K562 (cell line): ENCODE results near the gene TRIM65. TPM values are rescaled to one million over a fixed set of nuclear protein-coding genes. Genes with fewer than 3 reads are reported as not detected.

Experiments
- ATAC-seq: fragments of 200-7000 bp; cut with Tn5 transposase; 3 replicates; pipeline ENCODE4 v1.9.1; 2020; ENCODE audit warnings: moderate library complexity
- BruUV-seq: library from RNA; stranded (reverse); fragments of 400-500 nt; replicated peaks from 2 replicates; lab custom pipeline; 2021; lab: Mats Ljungman, UMichigan
- CTCF ChIA-PET: fragments of 300-600 bp; formaldehyde crosslinking; extraction: SDS; loops from one replicate; lab custom pipeline; 2021; ENCODE audit warnings: low intra/inter-chr PET ratio; lab: Yijun Ruan, JAX
- POLR2A ChIA-PET: fragments of 300-600, 350-650 bp; sonication (Branson Sonifier 250); formaldehyde crosslinking; extraction: SDS; loops from one replicate; lab custom pipeline; 2021; ENCODE audit warnings: antibody characterized with exemption, inconsistent platforms; lab: Yijun Ruan, JAX
- DNase-seq, 4 experiments: peaks; one replicate each; pipeline versions ENCODE4 v3.0.0 to v3.0.0-alpha.2; 2011 to 2018; ENCODE audit warnings: low spot score in 3 of 4, mixed read lengths in 3 of 4; ENCODE audit errors: extremely low read depth in 1 of 4
- FAIRE-seq: peaks from 2 replicates; lab custom pipeline; 2011; peaks lifted over from hg19 to GRCh38; lab: Jason Lieb, UNC
- H2AFZ ChIP-seq: 2 replicates; pipeline ENCODE4 v1.6.0; 2011; ENCODE audit warnings: low read depth, low read length, control low read depth, inconsistent platforms
- H3K27ac ChIP-seq: fragments of 200-600 bp; 3 replicates; pipeline ENCODE4 v1.8.0; 2011; ENCODE audit warnings: low read depth, mild to moderate bottlenecking, control low read depth, inconsistent platforms, low read length, moderate library complexity, mixed read lengths; ENCODE audit errors: extremely low read depth
- H3K27me3 ChIP-seq, 2 experiments: fragments of 300-600 bp in 1 of 2; 2 replicates in 1 of 2; 3 replicates in 1 of 2; pipeline versions ENCODE4 v1.6.0 to v1.8.0; 2011; ENCODE audit warnings: inconsistent platforms in 2 of 2, low read length in 2 of 2, mild to moderate bottlenecking in 1 of 2, mixed read lengths in 1 of 2, moderate library complexity in 1 of 2; ENCODE audit not compliant: control insufficient read depth in 2 of 2, insufficient read depth in 2 of 2
- H3K36me3 ChIP-seq: fragments of 300-600 bp; 3 replicates; pipeline ENCODE4 v1.8.0; 2011; ENCODE audit warnings: mild to moderate bottlenecking, low read length, inconsistent platforms; ENCODE audit not compliant: control insufficient read depth, insufficient read depth
- H3K4me1 ChIP-seq, 2 experiments: fragments of 200-600 bp in 1 of 2; replicated peaks in 1 of 2; 2 replicates in 1 of 2; 3 replicates in 1 of 2; pipeline versions ENCODE4 v1.5.1 to v1.8.0; 2011; ENCODE audit warnings: inconsistent platforms in 2 of 2, low read length in 2 of 2, mild to moderate bottlenecking in 1 of 2, mixed read lengths in 1 of 2, moderate library complexity in 1 of 2; ENCODE audit not compliant: control insufficient read depth in 2 of 2, insufficient read depth in 2 of 2
- H3K4me2 ChIP-seq: 2 replicates; pipeline ENCODE4 v1.6.1; 2011; ENCODE audit warnings: low read length, control low read depth, inconsistent platforms, mixed read lengths; ENCODE audit not compliant: insufficient read depth
- H3K4me3 ChIP-seq: fragments of 200-600 bp; sonication (generic), shearing (Covaris generic); 2 replicates; pipeline ENCODE4 v1.5.1; 2016; ENCODE audit warnings: control low read depth, inconsistent platforms
- H3K79me2 ChIP-seq: fragments of 200-600 bp; 3 replicates; pipeline ENCODE4 v1.8.0; 2011; ENCODE audit warnings: low read length, inconsistent platforms; ENCODE audit not compliant: control insufficient read depth, insufficient read depth
- H3K9ac ChIP-seq, 2 experiments: 2 replicates each; pipeline versions ENCODE4 v1.6.0 to v1.6.1; 2011; ENCODE audit warnings: low read depth in 2 of 2, low read length in 2 of 2, control low read depth in 1 of 2, inconsistent platforms in 1 of 2, mild to moderate bottlenecking in 1 of 2, mixed read lengths in 1 of 2; ENCODE audit not compliant: insufficient read depth in 1 of 2
- H3K9me1 ChIP-seq: one replicate; pipeline ENCODE4 v1.6.0; 2011; ENCODE audit warnings: inconsistent platforms, mild to moderate bottlenecking, low read length, moderate library complexity; ENCODE audit not compliant: control insufficient read depth, insufficient read depth
- H3K9me3 ChIP-seq: replicated peaks from 2 replicates; pipeline ENCODE4 v1.5.1; 2011; ENCODE audit warnings: low read depth, low read length, inconsistent platforms; ENCODE audit not compliant: control insufficient read depth, insufficient read depth
- H4K20me1 ChIP-seq: replicated peaks from 2 replicates; pipeline ENCODE4 v1.6.1; 2011; ENCODE audit warnings: low read length, inconsistent platforms, mixed read lengths; ENCODE audit not compliant: control insufficient read depth, insufficient read depth
- CHD1 ChIP-seq: fragments of 200-600 bp; sonication (generic); IDR thresholded peaks from one replicate; pipeline ENCODE4 v1.6.1; 2012; ENCODE audit warnings: mild to moderate bottlenecking, moderate library complexity, low read length, inconsistent platforms
- FOXM1 ChIP-seq, 2 experiments: fragments of 450-650 bp in 1 of 2; sonication (generic) in 1 of 2; formaldehyde crosslinking in 1 of 2; IDR thresholded peaks; 2 replicates each; pipeline versions ENCODE4 v1.6.1 to v1.9.0; 2017 to 2022; ENCODE audit warnings: low read depth in 2 of 2, mild to moderate bottlenecking in 2 of 2, missing genetic modification reagents in 1 of 2, moderate library complexity in 1 of 2
- HINFP ChIP-seq: fragments of 450-650 bp; conservative IDR thresholded peaks from 2 replicates; pipeline ENCODE4 v1.6.1; 2016; ENCODE audit warnings: missing genetic modification characterization, low read depth, mild to moderate bottlenecking, control low read depth, missing compliant biosample characterization
- KAT7 ChIP-seq: sonication (generic); formaldehyde crosslinking; IDR thresholded peaks from 2 replicates; pipeline ENCODE4 v1.8.0; 2022; ENCODE audit warnings: missing genetic modification reagents, mild to moderate bottlenecking, borderline replicate concordance
- MAFF ChIP-seq: IDR thresholded peaks from 2 replicates; pipeline ENCODE4 v1.6.1; 2012; ENCODE audit warnings: low read length, improper control_type of control experiment
- MAX ChIP-seq: sonication (generic); formaldehyde crosslinking; IDR thresholded peaks from 2 replicates; pipeline ENCODE4 v1.9.0; 2022; ENCODE audit warnings: mild to moderate bottlenecking, missing genetic modification reagents
- OTX1 ChIP-seq: fragments of 450-650 bp; formaldehyde crosslinking; IDR thresholded peaks from 2 replicates; pipeline ENCODE4 v1.4.0; 2022; ENCODE audit warnings: mild to moderate bottlenecking
- PRDM10 ChIP-seq: fragments of 450-650 bp; IDR thresholded peaks from 2 replicates; pipeline ENCODE4 v1.6.1; 2018; ENCODE audit not compliant: partially characterized antibody
- RFX1 ChIP-seq: fragments of 450-650 bp; IDR thresholded peaks from 2 replicates; pipeline ENCODE4 v1.6.1; 2016; ENCODE audit warnings: mild to moderate bottlenecking, moderate library complexity
- SAP30 ChIP-seq: fragments of 200-600 bp; sonication (generic); IDR thresholded peaks from 2 replicates; pipeline ENCODE4 v1.6.1; 2012; ENCODE audit warnings: borderline replicate concordance, low read depth, mild to moderate bottlenecking, moderate library complexity, low read length, control low read depth, inconsistent platforms; ENCODE audit not compliant: insufficient read depth, poor library complexity, severe bottlenecking
- TBP ChIP-seq: optimal IDR thresholded peaks from 2 replicates; pipeline ENCODE3; 2011; ENCODE audit warnings: low read depth, low read length, improper control_type of control experiment
- ZBTB33 ChIP-seq: sonication (generic); formaldehyde crosslinking; IDR thresholded peaks from 2 replicates; pipeline ENCODE4 v1.8.1; 2023; ENCODE audit warnings: mild to moderate bottlenecking, missing genetic modification reagents
- ZNF561 ChIP-seq: fragments of 450-650 bp; formaldehyde crosslinking; conservative IDR thresholded peaks from 2 replicates; pipeline ENCODE4 v1.4.0; 2020; ENCODE audit warnings: mild to moderate bottlenecking, moderate library complexity
- WGBS: fragments of 100-300 bp; shearing (Covaris generic); methylation state at CpG from one replicate; pipeline ENCODE4 v1.1.6; 2016; ENCODE audit warnings: low coverage, mixed read lengths; ENCODE audit not compliant: insufficient coverage; ENCODE audit errors: missing lambda C conversion rate; 5-methylcytosine and 5-hydroxymethylcytosine counted together
- in situ Hi-C: fragments of 300-500 bp; cut with MboI; formaldehyde crosslinking; loops from 4 replicates; pipeline ENCODE4 v1.15.0; 2018; ENCODE audit warnings: inconsistent platforms, mixed read lengths
- intact Hi-C: fragments of 100-400 bp; cut with micrococcal nuclease; formaldehyde crosslinking; loops from 2 replicates; pipeline ENCODE4 v1.14.2; 2022
- polyA plus RNA-seq, 8 experiments: library from polyadenylated mRNA; depleted of rRNA in 4 of 8; stranded (reverse) in 5 of 8; unstranded in 3 of 8; fragments of >200 nt; fragmentation: Nextera tagmentation in 2 of 8; fragmentation: Illumina TruSeq in 1 of 8; extraction: Ambion mirVana in 2 of 8; extraction: Trizol in 1 of 8; gene quantifications; 2 replicates each; pipeline versions ENCODE4 v1.2.1 to v1.2.3, GENCODE V29; 2011 to 2014; ENCODE audit warnings: inconsistent platforms in 1 of 8, missing spikeins in 1 of 8
- total RNA-seq, 7 experiments: library from RNA; depleted of rRNA in 6 of 7; stranded (reverse); fragments of >200 nt in 6 of 7; fragmentation: Illumina TruSeq in 2 of 7; extraction: Trizol in 2 of 7; gene quantifications; 2 replicates each; pipeline versions ENCODE4 v1.2.1 to v1.2.3, GENCODE V29; 2011 to 2021; ENCODE audit warnings: low replicate concordance in 1 of 7

The TRIM65 gene
- total and polyA plus RNA-seq, 9 of the 15 experiments (the other 6 are each of a cell fraction or from before 2014, with no cell fraction given) = 2.8 to 45.7 (median 22.9) TPM

- peaks cover 59% of the 10 kb centered on the region for H3K36me3 ChIP-seq
- peak overlapping the region; percentile 69 for H3K4me3 ChIP-seq
- POLR2A ChIA-PET = interaction anchor here (0.9 to 8.5 kb wide), 9 partner anchors 9 to 67 kb away, joined by 3 to 145 read pairs (median 9); partner anchors contain the start of gene WBP2
- H2AFZ ChIP-seq = peak overlapping the region; percentile 81
- H3K9ac ChIP-seq = peak overlapping the region; percentile 95 to 98
- no peaks in the 10 kb centered on the region for H3K9me3 ChIP-seq
- intact Hi-C loops (no loop called here), in situ Hi-C loops (no loop called here)
- BruUV-seq = TSS peak; percentile 52
- H3K27ac ChIP-seq = peak overlapping the region; percentile 95
- CTCF ChIA-PET = no interaction called here
- WGBS = 5% methylated on average over 16 of the region's 22 CpGs
- DNase-seq = peak in 1 of 4 experiments; percentile 45
- H3K79me2 ChIP-seq = peaks cover 50% of the 10 kb centered on the region
- H3K4me2 ChIP-seq = peak overlapping the region; percentile 99
- peak; percentile 1; the same call in 2 of the 3 replicates for ATAC-seq
- H3K27me3 ChIP-seq = no peaks in the 10 kb centered on the region
- no peaks in the 10 kb centered on the region for H3K9me1 ChIP-seq
- FAIRE-seq = no peak
- H3K4me1 ChIP-seq = peaks cover 24 to 80% of the 10 kb centered on the region in 2 experiments
- no peaks in the 10 kb centered on the region for H4K20me1 ChIP-seq
- TF ChIP-seq KAT7 (CRISPR knock-in tag) = peak; percentile 44; the same call in 1 of the 2 replicates
- no peak for TF ChIP-seq PRDM10
- no peak for TF ChIP-seq OTX1 (CRISPR knock-in tag)
- TF ChIP-seq MAX = peak; percentile 27; the same call in 1 of the 2 replicates
- no peak for TF ChIP-seq HINFP
- TF ChIP-seq CHD1 = no peak
- TF ChIP-seq ZNF561 (CRISPR knock-in tag) = no peak
- TF ChIP-seq RFX1 = no peak
- no peak for TF ChIP-seq MAFF
- no peak for TF ChIP-seq TBP
- 0 out of 2 replicates have a peak, but pooled peaks have one; percentile 9 for TF ChIP-seq ZBTB33 (CRISPR knock-in tag)
- no peak for TF ChIP-seq SAP30
- TF ChIP-seq FOXM1 (IDR thresholded peaks at IDR 0.05; ENCODE audit: low read depth) = no peak
- no peak for TF ChIP-seq FOXM1 (CRISPR knock-in tag; IDR thresholded peaks at IDR 0.05; ENCODE audit: low read depth)
These were observed 53.7 kb downstream of the TRIM65 start for GRCh38 chr17:75842963-75843576.
